ENCODE measurements around the gene UNC5B. TPM values are rescaled to one million over a fixed set of nuclear protein-coding genes. Genes with fewer than 3 reads are reported as not detected.

UNC5B gene
- total RNA-seq, 1 experiment from 2014 or later = 49.6 TPM

- TF ChIP-seq E2F1 (CRISPR knock-in tag; IDR thresholded peaks at IDR 0.05) (no peak), RORB (CRISPR knock-in tag; IDR thresholded peaks at IDR 0.05) (no peak), HMGXB4 (CRISPR knock-in tag; IDR thresholded peaks at IDR 0.05) (no peak), HMGA2 (CRISPR knock-in tag; IDR thresholded peaks at IDR 0.05) (no peak)
Observed at GRCh38 chr10:71348850-71349249, 136.5 kb downstream of the UNC5B start (continued).

- ChIA-PET CTCF (interaction anchor here (1.0 to 1.6 kb wide), 3 partner anchors 9 to 348 kb away, joined by 4 read pairs; no protein-coding TSS in a partner anchor), POLR2A (no interaction called here)
- H3K9me3 Mint-ChIP-seq = no peaks in the 10 kb centered on the region
- TF ChIP-seq ARID4B (CRISPR knock-in tag; IDR thresholded peaks at IDR 0.05; ENCODE audit: borderline replicate concordance) = no peak
- no peak for TF ChIP-seq ATF1 (CRISPR knock-in tag; IDR thresholded peaks at IDR 0.05)
- no peak for TF ChIP-seq ZNF281 (CRISPR knock-in tag; IDR thresholded peaks at IDR 0.05)
- ATAC-seq (no peak), DNase-seq (ENCODE audit: low spot score) (no peak)
- no peaks in the 10 kb centered on the region for H3K36me3 Mint-ChIP-seq
- no peak overlapping the region for H3K27ac Mint-ChIP-seq
- H3K27me3 Mint-ChIP-seq (ENCODE audit: low read depth) = no peaks in the 10 kb centered on the region; the same call in 1 of the 2 replicates
- peaks cover 47% of the 10 kb centered on the region for H3K4me1 Mint-ChIP-seq
- no peak overlapping the region for H3K4me3 Mint-ChIP-seq
Observed at GRCh38 chr10:71349406-71349805, 137.0 kb downstream of the UNC5B start.

- H3K4me1 Mint-ChIP-seq = peaks cover 31% of the 10 kb centered on the region
- ChIA-PET CTCF (interaction anchor here (0.7 to 1.0 kb wide), 2 partner anchors 31 to 272 kb away, joined by 3 to 4 read pairs; no protein-coding TSS in a partner anchor), POLR2A (no interaction called here)
- H3K9me3 Mint-ChIP-seq = no peaks in the 10 kb centered on the region
- no peak for ATAC-seq
- no peak for DNase-seq (ENCODE audit: low spot score)
- no peaks in the 10 kb centered on the region; the same call in 1 of the 2 replicates for H3K27me3 Mint-ChIP-seq (ENCODE audit: low read depth)
- H3K36me3 Mint-ChIP-seq = no peaks in the 10 kb centered on the region
- H3K4me3 Mint-ChIP-seq = no peak overlapping the region
- H3K27ac Mint-ChIP-seq = no peak overlapping the region
- TF ChIP-seq PRRX2 (CRISPR knock-in tag; IDR thresholded peaks at IDR 0.05) (no peak), ZBTB21 (CRISPR knock-in tag; IDR thresholded peaks at IDR 0.05; ENCODE audit: borderline replicate concordance) (no peak), STAT6 (CRISPR knock-in tag; conservative IDR thresholded peaks at IDR 0.05; ENCODE audit: low read depth) (no peak), ZNF425 (CRISPR knock-in tag; conservative IDR thresholded peaks at IDR 0.05) (no peak)
Observed at GRCh38 chr10:71351087-71351486, 138.7 kb downstream of the UNC5B start.

Data from WTC11 (cell line).